HG02870 (cell line): ENCODE results near the gene RBM19.

ENCODE experiments used
- ATAC-seq: cut with Tn5 transposase; IDR thresholded peaks from one replicate; pipeline ENCODE4 v1.9.1; 2021; ENCODE audit warnings: mild to moderate bottlenecking, moderate library complexity; ENCODE audit not compliant: unreplicated experiment

Gene RBM19

DNA sequence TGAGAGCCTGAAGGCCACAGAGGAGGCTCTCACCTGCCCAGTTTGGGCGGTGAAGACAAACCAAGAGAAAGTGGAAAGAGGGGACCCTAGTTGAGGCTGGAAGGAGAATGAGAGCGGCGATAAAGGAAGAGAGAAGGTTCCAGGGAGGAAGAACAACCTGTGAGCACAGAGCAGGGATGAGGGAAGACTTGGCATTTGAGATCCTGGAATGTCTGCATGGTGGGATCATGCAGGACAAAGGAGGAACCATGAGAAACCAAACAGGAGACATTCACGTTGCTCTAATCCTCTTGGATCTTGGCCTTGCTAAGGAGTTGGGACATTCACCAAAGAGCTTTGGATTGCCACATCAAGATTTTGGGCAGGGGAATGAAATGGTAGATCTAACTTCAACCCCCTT is 22.9 kb upstream of the RBM19 start:
- ATAC-seq = no peak

GRCh38 chr12:113988064-113988451 is 21.9 kb upstream of the RBM19 start:
- no peak for ATAC-seq

- ATAC-seq = no peak
These were observed 21.3 kb upstream of the RBM19 start for GRCh38 chr12:113987261-113988063.

DNA sequence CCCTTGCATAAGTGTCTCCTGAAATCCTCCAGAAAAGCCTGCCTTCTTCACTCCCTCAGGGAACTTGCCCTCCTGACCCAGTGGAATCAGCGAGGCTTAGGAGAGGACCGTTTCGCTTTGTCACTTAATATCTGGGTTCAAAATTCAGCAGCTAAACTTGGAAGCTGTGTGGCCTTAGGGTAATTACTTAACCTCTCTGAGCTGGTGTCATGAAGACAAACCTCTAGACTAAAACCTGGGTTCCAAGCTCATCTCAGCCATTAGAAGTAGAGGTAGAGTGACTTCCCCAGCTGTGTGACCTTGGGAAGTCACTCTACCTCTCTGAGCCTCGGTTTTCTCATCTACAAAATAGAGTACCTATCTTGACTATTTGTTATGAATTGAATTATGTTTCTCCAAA is 18.3 kb upstream of the RBM19 start:
- ATAC-seq = no peak

DNA sequence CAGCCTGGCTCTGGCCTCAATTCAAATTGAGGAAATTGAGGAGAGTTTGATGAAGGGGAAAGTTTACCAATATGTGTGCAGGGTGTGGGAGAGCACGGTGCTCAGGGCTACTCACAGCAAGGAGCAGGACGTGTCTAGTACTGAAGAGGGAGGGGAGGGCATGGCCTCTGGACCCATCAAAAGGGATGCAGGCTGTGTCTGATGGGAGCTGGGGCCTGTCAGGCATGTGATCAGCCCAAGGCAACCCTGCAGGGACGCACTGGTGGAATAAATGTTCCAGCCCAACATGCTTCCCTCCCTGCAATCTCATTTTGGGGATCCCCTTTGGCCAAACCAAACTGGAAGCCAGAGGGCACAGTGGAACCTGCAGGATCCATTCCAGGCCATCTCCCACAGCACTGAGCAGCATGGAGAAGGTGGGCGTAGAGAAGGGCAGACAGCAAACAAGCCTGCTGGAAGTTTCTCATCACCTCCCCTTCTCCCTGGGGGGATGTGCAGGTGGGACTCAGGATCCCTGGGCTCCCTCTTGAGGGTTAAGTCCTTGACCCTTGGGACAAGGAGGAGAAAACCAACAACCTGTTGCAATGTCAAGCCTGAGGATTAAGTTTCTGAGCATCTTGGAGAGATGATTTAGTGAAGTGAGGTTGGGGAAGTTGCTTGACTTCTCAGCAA is 17.8 kb upstream of the RBM19 start:
- no peak for ATAC-seq

- ATAC-seq = no peak
These were observed 17.1 kb upstream of the RBM19 start for GRCh38 chr12:113983265-113983664.

- no peak for ATAC-seq
These were observed 15.8 kb upstream of the RBM19 start for GRCh38 chr12:113981876-113982275.

DNA sequence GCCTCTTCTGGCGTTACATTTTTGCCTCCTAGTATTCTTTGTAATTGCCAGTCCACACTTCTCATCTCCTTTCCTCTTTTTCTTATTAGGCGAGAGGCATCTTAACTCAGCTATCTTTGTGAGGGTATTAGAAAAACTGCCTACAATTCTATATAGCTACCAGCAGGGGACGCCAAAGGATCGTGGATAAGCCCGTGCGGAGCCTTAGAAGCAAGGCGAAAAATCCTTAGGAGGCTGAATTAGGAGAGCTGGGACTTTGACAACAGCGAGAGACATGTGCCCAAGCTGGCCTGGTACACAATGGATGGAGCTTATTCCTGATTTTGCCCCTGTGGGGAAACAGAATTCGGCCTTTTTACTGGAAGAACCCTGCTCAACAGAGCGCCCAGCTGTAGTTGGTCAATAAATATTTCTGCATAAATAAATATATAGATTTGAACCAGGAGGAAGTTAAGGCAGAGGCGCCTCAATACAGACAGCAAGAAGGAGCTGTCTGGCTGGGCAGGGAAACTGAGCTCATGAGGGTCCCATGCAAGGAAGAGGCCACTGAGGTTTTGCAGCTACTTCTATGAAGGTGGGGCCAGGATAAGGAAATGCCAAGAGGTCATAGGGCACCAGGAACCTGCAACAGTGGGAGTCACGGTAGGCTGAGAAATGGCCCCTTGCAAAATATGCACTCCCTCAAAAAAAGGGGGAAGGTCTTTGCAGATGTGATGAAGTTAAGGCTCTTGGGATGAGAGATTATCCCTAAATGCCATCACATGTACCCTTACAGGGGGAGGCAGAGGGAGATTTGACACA is 14.6 kb upstream of the RBM19 start:
- peak; percentile 55 for ATAC-seq

GRCh38 chr12:113980054-113980453 is 13.9 kb upstream of the RBM19 start:
- no peak for ATAC-seq

- ATAC-seq = no peak
These were observed 12.0 kb upstream of the RBM19 start for GRCh38 chr12:113978080-113978479.

DNA sequence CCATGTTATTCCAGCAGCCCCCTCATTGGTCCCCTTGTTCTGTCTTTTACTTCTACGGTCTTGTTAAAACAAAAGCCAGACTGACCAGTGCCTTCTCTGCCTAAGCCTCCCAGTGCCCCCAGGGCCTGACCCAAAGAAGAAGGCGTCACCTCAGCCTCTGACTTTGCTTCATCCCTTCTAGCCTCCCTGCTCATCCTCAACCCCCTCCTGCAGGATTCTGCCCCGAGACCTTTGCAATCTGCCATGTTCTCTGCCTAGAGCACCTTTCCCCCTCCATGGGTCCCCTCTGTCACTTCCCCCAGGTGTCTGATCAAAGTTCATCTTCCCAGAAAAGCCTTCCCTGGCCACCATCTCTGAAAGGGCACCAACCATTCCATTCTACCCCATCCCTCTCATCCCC is 7.9 kb upstream of the RBM19 start:
- no peak for ATAC-seq

DNA sequence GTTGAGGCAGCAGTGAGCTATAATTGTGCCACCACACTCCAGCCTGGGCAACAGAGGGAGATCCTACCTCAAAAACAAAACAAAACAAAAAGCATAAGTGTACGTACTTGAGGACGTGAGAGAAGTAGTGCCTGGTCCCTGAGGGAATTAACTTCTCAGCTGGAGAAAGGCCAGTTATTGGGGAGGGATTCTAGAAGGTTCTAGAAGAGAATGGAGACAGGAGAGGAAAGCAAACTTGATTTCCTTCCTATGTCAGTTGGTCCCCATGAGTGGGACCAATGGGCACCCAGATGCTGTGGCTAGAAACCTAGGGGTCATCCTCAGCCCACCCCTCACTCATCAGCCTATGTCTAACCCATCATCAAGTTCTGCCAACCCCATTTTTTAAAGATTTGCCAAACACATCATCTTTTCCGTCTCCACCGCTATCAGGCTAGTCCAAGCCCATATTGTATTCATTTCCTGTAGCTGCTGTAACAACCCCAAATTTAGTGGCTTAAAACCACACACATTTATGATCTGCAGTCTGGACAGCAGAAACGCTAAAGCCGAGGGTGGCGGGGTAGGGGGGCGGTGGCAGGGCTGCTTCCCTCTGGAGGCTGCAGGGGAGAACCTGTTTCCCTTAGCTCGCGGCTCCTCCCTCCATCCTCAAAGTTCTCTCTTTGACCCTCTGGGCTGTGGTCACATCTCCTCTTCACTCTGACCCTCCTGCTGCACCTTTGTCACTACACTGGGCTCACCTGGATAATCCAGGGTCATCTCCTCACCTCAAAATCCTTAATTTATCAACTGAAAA is 7.2 kb upstream of the RBM19 start:
- ATAC-seq = no peak

DNA sequence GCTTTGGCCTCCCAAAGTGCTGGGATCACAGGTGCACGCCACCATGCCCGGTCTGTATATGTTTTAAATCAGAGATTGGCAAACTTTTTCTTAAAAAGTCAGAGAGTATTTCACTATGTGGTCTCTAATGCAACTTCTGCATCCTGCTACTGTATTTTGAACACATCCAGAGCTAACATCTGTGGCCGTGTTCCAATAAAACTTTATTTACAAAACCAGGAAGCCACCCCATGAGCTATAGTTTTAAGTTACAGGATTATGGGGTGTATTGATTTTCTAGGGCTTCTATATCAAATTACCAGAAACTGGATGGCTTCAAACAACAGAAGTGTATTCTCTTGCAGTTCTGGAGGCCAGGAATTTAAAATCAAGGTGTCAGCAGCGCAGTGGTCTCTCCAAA is 5.3 kb upstream of the RBM19 start:
- ATAC-seq = no peak

GRCh38 chr12:113970211-113970610 is 4.1 kb upstream of the RBM19 start:
- no peak for ATAC-seq

DNA sequence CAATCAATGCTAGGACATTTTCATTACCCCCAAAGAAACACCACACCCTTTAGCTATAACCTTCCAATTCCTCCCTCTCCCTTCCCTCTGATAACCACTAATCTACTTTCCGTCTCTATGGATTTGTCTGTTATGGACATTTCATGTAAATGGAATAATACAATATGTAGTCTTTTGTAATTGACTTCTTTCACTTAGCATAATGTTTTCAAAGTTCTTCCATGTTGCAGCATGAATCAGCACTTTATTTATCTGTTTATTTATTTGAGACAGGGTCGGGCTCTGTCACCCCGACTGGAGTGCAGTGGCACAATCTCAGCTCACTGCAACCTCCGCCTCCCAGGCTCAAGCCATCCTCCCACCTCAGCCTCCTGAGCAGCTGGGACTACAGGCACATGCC is 1.2 kb upstream of the RBM19 start:
- no peak for ATAC-seq

GRCh38 chr12:113962733-113963132 is 3.4 kb downstream of the RBM19 start:
- no peak for ATAC-seq

DNA sequence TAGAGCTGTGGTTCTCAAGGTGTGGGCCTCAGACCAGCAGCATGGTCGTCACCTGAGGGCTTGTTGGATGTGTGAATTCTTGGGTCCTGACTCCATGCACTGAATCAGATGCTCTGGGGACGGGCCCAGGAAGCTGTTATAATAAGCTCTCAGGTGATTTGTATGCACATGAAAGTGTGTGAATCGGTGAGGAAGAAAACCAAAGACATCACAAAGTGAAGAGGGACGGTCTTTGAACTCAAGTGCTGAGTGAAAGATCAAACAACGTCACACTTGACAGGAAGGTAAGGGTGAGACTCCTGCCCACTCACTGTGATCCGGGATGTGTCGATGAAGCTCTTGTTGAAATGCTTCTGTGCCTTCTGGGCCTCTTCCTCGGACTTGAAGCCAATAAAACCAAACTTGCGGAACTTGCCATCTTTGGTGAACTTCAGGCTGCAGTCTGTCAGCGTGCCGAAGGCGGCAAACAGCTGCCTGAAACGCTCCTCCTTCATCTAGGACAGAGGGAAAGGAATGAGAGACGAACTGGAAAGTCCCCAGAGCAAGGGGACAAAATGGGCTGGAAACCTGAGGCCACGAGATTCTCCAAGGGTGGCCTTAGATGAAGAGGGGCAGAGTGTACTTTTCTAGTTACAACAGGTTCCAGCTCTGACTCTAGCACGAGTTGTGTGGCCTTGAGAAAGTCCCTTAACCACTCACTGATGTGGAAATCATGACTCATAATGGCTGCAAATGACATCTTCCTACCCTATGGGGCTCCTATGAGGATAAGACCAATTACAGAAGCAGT is 4.0 kb downstream of the RBM19 start:
- peak; percentile 57 for ATAC-seq

DNA sequence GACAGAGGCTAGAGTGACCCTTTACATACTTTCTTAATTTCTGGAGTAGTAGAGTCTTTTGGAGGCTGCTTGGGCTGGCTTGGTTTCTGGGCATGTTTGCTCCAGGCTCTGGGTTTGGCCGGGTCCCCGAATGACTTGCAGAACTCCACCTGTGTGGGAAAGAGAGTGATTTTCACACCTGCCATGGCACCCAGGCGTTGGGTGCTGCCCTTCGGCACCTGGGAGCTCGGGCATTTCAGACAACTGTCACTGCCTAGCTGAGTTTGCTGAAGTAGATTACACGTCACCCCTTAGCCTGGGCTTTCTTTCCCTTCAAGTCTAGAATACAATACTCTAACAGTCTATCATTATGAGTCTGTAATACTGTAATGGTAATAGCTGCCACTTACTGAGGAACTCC is 6.1 kb downstream of the RBM19 start:
- no peak for ATAC-seq

DNA sequence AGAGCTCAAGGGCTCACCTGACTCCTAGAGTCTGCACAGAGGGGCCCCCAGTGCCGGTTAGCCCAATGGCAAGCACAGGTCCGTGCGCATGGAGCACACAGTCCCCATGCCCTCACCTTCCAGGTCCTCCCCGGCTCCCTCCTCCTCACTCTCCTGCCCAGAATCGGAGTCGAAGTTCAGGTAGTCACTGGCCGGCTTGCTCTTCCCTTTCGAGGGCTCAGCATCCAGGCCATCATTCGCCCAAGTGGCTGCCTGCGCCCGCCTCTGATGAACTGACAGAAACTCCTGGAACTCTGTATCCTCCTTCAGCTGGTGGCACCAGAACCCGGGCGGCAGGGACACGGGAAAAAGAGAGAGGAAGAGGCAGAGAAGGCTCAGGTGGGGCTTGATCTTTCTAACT is 7.0 kb downstream of the RBM19 start:
- ATAC-seq = no peak

DNA sequence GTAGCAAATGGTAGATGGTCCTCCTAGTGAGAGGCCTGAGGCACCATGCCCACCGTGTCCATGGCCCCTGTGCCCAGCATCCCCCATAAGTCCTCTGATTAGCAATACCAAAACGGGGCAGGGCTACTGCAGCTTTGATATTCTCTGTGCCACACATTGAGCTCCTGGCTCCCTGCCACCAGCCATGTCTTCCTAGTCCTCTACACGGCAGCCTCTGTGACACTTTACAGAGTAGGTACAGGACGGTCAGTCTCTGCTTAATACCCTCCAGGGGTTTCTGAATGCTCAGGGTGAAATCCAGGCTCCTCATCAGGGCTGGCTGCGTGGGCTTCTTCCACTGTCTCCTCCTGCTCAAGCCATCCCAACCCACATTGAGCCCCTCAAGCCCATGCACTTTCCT is 8.0 kb downstream of the RBM19 start:
- ATAC-seq = no peak
